Left hindlimb (tissue), 1 donor: ENCODE measurements around the gene ZNRF4.
"Not testable (repeated sequence)": the region's sequence is repeated elsewhere in the genome, so short reads cannot be mapped to it uniquely, and the experiment has no call there.

Experiments
- DNase-seq: peaks from one replicate; pipeline ENCODE4 v3.0.0-alpha.2; 2018

Gene ZNRF4

GRCh38 chr19:5477451-5478215 lies 22.4 kb downstream of the ZNRF4 start:
- DNase-seq: no peak

- DNase-seq: peak; percentile 40
These were observed 23.2 kb downstream of the ZNRF4 start for GRCh38 chr19:5478241-5478924.

GRCh38 chr19:5478925-5479588 lies 23.8 kb downstream of the ZNRF4 start:
- no peak for DNase-seq

- DNase-seq: no peak
These were observed 24.7 kb downstream of the ZNRF4 start for GRCh38 chr19:5479958-5480357.

GRCh38 chr19:5480427-5480836 lies 25.2 kb downstream of the ZNRF4 start:
- DNase-seq: no peak

GRCh38 chr19:5481957-5482356 lies 26.7 kb downstream of the ZNRF4 start:
- no peak for DNase-seq

GRCh38 chr19:5484398-5485285 lies 29.4 kb downstream of the ZNRF4 start:
- peak; percentile 53 for DNase-seq

GRCh38 chr19:5485286-5485636 lies 30.0 kb downstream of the ZNRF4 start:
- no peak for DNase-seq

GRCh38 chr19:5485658-5486057 lies 30.4 kb downstream of the ZNRF4 start:
- not testable (repeated sequence) for DNase-seq

GRCh38 chr19:5487222-5487621 lies 32.0 kb downstream of the ZNRF4 start:
- no peak for DNase-seq

GRCh38 chr19:5489551-5489950 lies 34.3 kb downstream of the ZNRF4 start:
- DNase-seq: no peak

- no peak for DNase-seq
These were observed 36.3 kb downstream of the ZNRF4 start for GRCh38 chr19:5491565-5491964.

- DNase-seq: no peak
These were observed 37.0 kb downstream of the ZNRF4 start for GRCh38 chr19:5492281-5492634.

GRCh38 chr19:5492635-5493409 lies 37.6 kb downstream of the ZNRF4 start:
- no peak for DNase-seq

- DNase-seq: no peak
These were observed 39.6 kb downstream of the ZNRF4 start for GRCh38 chr19:5494773-5495172.

GRCh38 chr19:5495792-5496191 lies 40.6 kb downstream of the ZNRF4 start:
- no peak for DNase-seq

- DNase-seq: no peak
These were observed 42.1 kb downstream of the ZNRF4 start for GRCh38 chr19:5497297-5497696.

GRCh38 chr19:5498830-5499550 lies 43.8 kb downstream of the ZNRF4 start:
- no peak for DNase-seq

- DNase-seq: no peak
These were observed 46.7 kb downstream of the ZNRF4 start for GRCh38 chr19:5501907-5502306.

- DNase-seq: no peak
These were observed 48.4 kb downstream of the ZNRF4 start for GRCh38 chr19:5503598-5503997.

GRCh38 chr19:5504114-5504513 lies 48.9 kb downstream of the ZNRF4 start:
- no peak for DNase-seq
